Activated CD4-positive, alpha-beta T cell treated with anti-CD3 and anti-CD28 coated beads, Interleukin-2, amount 50 U/mL, for 48 hours (primary cell): Measurements from ENCODE around the gene PPP6R1.

Experiments used
- DNase-seq, 2 experiments: peaks; one replicate each; pipeline ENCODE4 v3.0.0-alpha.2; 2020

The PPP6R1 gene

DNA sequence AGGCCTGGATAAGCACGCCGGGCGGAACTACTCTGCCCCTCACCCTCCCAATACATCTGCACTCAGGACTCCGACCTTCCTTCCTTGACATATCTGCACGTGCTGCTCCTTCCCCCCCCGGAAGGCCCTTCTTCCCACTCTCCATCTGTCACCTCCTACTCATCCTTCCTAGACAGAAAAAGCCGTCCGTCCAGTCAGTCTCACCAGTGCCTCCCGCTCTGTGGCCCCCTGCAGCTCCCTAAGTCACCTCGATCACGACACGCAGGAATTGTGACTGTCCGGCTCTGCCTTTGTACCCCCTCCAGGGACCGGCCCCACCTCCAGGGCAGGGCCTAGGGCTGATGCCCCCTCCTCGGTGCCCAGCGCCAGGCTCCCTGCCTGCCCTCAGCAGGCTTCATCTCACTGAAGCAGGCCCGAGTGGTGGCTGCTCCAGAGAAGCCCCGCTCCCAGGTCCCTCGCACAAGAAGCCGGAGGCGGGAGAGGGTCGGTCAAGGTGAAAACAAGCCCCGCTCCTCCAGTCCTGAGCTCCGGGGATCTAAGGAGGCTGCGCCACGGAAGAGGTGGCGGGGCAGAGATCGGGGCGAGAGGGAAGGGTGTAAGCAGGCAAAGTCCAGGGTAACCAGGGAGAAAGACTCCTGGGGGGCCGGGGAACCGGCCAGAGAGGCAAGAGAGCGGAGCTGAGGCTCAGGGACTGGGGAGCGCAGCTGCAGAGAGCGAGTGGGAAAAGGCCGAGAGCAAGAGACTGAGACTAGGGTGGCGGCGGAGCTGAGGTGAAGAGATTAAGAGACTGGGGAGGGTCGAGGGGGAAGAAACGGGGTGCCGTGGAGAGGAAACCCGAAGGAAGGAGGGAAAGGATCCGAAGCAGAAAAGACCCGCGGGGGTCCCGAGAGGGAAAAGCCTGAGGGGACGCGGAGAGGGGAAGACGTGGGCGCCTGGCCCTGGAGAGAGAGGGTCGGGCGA, 1.1 kb downstream of the PPP6R1 start:
- peak; percentile 34 to 45 for DNase-seq

DNA sequence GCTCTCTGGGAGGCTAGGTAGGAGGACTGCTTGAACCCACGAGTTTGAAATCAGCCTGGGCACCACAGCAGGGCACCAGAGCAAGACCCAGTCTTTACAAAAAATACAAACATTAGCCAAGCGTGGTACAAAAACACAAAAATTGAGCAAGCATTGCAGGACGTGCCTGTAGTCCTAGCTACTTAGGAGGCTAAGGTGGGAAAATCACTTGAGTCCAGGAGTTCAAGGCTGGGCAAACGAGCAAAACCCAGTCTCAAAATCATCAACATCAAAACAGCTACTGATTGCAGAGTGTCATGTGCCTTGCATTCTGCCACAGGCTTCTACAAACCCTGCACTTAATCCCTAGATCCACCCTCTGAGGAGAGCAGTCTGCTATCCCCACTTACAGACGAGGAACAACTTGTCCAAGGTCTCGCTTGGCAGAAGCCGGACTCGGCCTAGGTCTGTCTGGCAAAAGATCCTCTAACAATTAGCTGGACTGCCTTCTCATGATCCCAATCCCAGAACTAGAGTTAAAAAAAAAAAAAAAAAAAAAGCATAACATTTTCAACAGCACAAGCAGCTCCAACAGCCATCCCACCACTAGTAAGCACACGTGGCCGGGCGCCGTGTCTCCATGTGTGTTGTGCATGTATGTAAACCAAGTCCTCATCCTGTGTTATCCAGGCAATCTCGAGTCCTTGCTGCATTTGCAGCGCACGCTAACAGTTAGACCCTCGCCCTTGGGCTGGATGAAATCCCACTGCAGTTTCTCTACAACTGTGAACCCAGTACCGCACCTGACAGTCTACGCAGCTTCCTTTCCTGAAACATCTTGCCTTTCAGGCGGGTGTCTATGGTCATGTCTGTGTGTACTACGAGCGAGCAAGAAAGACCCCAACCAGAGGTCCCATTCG, 2.0 kb downstream of the PPP6R1 start:
- DNase-seq: peak; percentile 28 to 30

DNA sequence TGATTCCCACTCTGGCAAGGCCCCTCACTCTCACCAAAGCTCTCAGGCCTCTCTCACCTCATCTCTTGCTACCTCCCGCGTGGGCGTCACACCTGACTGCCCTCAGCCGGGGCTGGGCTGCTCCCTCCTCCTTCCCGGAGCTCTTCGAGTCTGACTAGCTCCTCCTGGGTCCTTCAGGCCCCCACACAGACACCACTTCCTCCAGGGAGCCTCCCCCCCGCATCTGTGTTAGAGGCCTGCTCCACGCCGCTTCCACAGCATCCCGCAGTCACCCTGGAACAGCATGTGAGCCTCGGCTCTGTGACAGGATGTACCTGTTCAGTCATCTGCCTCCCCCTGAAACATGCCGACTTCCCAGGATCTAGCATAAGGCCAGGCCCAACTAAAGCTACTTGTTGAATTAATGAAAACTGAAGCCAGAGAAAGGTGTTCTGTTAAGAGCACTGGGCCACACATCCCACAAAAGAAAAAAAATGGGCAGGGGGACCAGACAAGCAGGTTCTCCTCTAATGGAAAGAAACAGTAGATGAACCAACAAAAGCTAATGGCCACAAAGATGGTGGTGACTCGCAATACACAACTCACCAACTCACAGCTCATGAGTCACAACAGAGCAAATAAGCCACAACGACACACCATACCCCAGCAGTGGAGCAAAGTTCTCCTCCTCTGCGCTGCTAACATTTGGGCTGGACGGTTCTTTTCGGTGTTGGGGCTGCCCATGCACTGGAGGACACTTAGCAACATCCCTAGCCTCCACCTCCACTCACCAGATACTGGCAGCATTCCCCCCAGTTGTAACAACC, 3.0 kb downstream of the PPP6R1 start:
- peak; percentile 65 to 72 for DNase-seq

DNA sequence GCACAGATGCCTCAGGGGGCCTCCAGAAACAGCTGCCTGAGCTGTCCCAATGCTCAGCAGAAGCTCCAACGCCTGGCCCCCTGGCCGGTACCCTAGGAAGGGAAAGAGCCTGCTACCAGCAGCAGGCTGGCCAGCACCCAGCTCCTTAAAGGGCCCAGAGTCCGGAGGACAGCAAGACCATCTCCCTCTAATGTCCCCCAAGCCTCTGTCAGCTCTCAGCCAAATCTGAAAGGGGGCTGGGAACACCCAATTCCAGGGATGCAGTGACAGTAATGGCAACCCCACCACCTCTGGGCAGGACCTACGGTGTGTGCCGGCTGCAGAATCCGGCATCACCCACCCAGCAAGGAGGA, 4.2 kb downstream of the PPP6R1 start:
- DNase-seq: no peak

DNA sequence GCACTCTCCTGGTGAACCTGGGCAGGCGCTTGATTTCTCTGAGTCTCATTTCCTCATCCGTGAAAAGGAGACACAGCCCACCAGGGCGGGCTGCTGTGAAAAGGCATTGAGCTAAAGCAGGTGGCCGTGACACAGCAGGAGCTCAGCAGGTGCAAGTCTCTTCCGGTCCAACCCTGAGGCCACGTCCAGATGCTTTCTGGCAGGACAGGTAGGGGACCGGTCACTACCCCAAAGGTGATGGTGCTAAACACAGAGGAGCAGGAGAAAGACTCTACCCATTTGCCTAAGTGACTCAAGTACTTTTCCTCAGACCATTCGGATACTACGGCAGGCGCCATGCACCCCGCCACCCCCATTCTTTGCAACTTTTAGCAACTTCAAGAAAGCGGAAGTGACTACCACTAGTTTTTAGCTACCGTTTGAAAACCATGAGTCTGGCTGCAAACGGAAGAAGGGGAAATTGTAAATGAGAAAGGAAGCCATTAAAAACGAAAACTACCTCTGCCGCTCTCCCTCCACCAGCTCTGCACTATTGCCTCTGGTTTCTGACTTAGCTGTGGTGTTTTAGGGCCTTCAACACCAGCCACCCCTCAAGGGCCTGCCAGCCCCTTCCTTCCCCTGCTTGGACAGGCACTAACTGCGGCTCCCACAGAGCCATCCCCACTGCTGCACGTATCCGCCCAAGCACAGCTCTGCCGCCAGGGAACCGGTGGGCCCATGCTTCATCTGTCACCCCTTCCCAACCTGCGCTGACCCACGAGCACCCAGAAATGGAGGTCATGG, 4.8 kb downstream of the PPP6R1 start:
- peak; percentile 52 to 64 for DNase-seq

DNA sequence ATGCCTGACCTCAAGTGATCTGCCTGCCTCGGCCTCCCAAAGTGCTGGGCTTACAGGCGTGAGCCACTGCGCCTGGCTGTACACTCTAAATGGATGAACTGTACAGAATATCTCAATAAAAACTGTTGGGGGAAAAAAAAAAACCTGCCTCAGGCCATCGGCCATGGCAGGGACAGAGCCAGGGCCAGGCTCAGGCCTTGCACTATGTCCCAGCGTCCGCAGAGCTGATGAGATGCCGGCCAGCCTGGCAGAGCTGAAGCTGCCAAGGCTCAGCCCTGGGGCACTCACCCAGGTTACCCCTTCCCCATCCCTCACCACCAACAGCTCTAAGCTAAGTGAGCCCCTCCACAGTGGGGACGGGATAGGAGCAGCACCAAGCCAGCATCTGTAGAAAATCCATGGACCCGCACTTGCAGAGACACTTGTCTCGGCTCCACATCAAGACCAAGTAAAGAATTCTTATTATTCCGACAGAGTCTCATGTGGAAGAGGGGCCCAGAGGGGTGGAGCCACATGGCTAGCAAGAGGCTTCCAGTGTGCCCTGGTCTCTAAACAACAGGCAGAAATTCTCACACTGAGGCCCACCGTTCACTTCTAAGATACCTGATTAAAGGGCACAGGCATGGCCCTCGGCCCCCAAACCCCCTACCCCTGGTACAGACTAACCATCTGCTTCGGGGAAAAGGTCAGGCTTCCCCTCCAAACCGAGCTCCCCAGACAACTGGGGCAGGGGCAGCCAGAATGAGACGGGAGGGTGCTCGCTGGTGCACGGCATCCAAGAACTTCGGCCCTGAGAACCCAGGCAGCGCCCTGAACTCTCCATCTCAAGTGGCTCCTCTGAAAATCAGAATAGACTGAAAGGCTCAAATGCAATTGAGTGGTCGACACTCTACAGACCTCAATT, 5.8 kb downstream of the PPP6R1 start:
- no peak for DNase-seq

DNA sequence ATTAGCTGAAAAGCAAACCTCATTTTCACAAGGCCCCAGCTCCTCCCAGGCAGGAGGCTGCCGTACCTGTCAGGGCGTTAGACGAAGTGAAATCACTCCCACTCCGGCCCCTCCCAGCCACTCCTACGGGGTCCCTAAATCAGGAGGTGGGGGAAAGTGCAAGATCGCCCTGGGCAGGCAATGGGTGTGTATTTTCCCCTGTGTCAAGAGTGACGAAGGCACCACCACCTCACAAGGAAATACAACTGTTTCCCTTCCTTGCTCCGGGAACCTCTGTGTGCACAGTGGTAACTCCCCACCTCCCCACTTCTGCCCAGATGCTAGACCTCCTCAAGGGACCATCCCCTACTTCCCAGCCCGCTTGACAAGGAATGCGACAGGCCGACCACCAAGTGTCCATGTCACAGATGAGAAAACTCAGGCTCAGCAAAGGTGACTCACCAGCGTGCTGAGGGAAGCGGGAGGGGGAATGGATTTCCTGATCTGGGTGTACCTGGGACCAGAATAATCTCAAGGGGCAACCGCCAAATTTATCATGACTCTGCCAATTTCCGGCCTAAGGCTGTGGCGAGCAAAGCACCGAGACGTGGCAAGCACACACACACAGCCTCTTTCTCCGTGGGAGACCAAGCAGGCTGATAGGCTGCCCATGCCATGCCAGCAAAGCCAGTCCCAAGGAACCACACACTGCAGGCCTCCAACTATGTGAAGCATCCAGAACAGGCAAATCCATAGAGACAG, 7.3 kb downstream of the PPP6R1 start:
- DNase-seq: peak; percentile 54 to 68

DNA sequence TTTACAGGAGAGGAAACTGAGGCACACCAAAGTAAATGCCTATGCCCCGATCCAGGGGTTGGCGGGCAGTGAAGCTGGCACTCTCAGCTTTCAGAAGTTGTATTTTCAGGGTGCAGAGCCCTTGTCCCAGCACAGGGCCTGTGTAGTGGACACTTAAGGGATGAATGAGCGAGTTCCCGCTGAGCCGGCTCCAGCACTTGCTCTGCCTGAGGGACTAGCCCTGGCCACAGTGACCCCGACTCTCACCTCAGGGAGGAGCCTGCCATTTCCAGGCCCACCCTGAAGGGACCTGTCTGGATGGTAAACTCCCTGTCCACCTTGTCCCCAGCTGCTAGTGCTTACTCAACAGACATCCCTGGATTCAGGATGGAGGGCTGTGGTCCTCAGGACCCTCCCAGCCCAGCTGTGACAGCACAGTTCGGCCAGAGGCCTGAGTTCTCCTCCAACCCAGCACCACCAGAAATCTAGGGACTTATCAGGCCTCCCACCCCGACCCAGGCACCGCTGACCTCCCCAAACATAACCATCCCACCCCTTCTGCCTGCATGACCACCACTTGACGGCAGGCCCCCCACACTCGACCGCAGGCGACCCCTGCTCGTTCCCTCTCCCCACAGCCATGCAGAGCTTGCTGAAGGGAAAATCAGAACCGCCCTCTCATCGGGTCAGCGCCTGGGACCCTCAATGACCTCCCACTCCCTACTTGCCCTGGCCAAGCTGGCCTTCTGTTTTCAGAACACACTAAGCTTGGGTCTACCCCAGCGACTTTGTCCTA, 8.4 kb downstream of the PPP6R1 start:
- no peak for DNase-seq

DNA sequence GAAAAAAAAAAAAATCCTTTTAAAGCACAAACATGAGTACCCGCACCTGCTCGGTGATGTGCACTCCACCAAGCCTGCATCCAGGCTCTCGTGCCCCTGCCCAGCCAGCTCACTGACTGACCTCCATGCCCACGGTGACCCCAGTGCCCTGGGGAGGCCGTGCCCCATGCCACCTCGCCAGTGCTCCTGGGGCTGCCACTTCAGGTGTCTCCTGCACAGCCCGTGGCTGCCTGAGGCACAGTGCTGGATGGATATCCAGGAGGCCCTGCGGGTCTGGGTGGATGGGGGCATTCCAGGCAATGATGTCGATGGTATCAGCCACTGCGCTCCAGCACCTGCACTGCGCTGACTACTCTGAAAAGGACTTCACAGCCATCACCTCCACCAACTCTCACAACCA, 9.0 kb downstream of the PPP6R1 start:
- no peak for DNase-seq

DNA sequence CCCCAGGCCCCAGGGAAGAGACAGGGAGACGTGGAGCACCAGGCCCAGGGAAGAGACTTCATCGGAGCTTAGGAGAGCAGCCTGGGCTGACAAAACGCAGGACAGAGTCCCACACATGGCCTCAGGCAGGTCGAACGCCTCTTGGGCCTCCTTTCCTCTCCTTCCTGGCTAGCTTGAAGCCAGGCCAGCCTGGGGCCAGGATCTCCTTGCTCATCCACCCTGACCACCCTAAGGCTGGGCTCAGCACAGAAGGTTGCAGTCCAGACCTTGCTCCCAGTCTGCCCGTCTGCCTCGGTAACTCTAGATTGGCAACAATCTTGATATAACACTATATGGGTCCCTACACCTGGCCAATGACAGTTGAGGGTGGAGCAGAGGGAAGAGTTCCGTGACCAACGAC, 10.1 kb downstream of the PPP6R1 start:
- DNase-seq: no peak

DNA sequence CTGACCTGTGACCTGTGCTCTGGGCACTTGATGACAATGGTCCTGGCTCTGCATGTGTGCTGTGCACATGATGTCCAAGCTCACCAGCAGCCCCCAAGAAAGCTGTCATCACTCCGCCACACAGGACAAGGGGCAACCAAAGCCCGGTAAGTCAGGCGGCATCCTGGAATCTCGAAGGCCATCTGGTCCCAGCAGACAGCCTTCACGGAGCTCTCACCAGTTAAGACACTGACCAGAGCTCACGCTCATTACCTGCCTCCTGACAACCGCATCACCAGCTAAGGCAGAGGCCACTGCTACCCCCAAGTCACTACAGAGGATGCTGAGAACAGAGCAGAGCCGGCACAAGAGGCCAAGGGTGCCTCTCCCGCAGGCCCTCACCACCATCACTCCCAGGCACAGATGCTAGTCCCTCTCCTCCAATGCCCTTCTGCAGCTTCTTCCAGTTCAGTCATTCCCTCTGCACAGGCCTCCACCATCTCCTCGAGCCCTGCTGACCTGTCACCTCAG, 10.6 kb downstream of the PPP6R1 start:
- DNase-seq: no peak

DNA sequence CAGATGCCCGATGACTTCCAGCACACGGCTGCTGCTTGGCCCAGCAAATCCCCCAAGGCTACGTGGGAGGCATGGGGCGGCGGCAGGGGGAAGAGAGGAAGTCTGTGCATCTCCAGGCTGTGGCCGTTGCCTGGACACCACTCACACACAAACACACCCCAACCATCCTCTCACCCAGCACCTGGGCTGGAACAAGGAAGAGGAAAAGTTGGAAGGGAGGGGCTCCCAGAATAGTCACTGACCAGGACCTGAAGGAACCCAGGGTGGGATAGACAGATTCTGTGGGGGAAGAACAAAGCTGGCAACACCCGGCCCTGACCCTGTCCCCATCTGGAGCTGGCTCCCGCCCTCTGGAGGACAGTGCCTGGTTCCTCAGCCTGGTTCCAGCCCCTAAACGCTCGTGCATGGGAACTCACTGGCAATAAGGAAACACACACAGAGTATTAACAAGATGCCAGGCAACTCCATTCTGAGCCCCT, 11.2 kb downstream of the PPP6R1 start:
- no peak for DNase-seq

DNA sequence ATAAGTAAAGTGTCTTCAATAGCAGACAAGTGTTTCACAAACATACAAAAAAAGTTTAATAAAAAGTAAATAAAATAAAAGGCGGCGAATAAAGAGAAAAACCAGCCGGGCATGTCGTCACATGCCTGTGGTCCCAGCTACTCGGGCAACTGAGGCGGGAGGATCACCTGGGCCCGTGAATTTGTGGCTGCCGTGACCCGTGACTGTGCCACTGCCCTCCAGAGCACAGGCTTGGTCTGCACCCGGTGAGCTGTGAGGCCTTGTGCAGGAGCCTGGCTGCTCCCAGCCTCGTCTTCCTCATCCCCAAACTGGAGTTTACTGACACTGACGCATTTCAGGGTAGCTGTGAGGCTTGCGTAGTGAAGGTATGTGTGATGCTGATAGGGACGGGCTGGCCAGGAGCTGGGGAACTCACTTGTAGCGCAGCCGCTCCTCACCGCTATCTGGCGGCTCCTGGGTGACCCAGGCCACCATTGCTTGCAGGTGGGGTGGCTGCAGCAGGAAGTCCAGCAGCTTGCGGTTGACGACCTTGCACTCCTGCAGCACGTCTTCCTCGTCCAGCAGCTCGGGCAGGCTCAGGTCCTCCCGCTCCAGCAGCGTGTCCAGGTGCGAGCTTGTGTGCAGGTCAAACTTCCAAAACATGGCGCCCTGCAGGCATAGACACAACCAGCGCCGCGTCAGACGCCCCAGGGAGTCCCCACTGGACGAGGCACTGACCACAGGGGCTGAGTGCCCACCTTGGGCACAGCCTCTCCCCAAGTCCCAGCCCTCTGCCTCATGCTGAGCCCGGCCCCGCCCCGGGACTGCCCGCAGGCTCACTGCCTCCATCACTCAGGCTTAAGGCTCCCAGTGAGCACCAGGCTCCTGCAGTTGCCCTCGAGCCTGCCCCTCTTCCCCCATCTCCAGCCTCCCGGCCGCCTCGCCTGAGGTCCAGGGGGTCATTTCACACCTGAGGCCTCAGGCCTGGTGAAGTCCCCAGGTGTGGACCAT, 12.1 kb downstream of the PPP6R1 start:
- no peak for DNase-seq

DNA sequence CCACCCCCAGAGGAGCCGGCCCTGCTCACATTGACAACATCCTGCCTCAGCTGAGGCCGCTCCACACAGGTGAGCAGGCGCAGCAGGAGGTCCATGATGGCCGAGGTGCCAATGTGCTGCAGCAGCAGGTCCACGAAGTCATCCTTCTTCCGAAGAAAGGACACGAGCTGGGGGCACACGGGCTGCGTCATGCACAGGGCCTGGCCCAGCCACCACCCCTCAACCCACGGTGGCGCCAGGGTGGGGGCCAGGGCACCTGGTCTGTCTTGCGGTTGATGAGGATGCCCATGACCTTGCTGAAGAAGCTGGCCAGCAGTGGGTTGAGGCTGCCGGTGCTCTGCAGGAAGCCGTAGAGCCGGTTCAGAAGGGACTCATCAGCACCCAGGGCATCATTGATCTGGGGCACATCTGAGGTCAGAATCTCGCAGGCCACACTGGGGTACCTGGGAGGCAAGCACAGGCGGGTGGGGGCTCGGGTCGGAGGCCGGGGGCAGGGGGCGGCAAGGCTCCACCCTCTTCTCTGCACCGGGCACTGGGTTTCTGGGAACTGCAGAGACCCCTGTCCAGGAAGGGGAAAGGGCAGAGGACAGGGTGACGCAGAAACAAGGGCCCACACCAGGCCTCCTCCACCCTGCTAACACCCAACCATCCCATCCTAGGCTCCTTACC, 13.4 kb downstream of the PPP6R1 start:
- DNase-seq: no peak

DNA sequence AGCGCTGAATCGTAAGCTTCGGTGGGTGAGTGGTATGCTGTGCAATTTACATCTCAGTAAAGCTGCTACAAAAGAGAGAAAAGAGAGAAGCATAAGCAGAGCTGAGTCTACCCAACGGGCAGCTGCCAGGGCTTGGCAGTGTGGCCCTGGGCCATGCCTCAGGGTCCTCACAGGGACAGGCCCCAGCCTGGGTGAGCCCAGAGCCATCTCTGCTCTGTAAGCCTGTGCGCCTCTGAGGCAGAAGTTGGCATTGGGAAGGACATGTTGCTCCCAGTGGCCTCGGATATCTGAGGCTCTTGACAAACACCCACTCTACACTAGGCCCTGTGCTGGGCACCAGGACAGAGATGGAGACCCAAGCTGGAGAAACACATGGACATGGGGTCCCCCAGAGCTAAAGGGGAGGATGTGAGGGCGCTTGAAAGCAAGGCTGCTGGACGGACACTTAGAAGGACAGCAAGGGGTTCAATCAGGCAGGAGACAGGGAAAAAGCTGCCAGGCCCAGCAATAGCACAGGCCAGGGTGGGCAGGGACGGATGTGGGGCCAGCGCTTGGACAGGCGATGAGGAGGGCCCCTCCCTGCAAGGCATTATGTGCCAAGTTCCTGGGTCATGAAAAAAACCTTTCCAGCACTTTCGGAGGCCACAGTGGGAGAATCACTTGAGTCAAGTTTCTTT, 14.7 kb downstream of the PPP6R1 start:
- DNase-seq: no peak

DNA sequence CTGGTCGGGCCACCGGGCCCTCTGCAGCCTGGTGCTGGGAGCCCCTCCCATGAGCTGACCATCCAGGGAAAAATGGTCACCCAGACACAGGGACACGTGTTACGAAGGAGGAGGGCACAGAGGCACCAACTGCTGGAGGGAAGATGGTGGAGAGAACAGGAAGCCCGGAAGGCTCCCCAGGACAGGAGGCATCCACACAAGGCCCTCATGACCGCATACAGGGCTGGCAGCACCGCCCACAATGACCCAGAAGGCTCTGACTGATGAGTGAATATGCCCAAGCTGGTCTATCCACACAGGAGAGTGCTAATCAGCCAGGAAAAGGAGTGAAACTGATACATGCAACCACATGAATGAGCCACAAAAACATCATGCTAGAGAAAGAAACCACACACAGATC, 16.3 kb downstream of the PPP6R1 start:
- DNase-seq: no peak
